ENCODE data around the gene PLAC8.

GRCh38 chr4:83065266-83065665, 49.3 kb downstream of the PLAC8 start:
- TF ChIP-seq TSHZ2 (CRISPR knock-in tag; IDR thresholded peaks at IDR 0.05) (no peak), ZNF565 (CRISPR knock-in tag; conservative IDR thresholded peaks at IDR 0.05; ENCODE audit: low read depth) (no peak), ARNTL (CRISPR knock-in tag; IDR thresholded peaks at IDR 0.05; ENCODE audit: borderline replicate concordance, low read depth) (no peak), RARB (CRISPR knock-in tag; IDR thresholded peaks at IDR 0.05) (no peak), POU6F1 (CRISPR knock-in tag; IDR thresholded peaks at IDR 0.05; ENCODE audit: borderline replicate concordance, low read depth) (no peak), ZFP30 (CRISPR knock-in tag; IDR thresholded peaks at IDR 0.05) (no peak)
